IMR-90 (cell line): ENCODE measurements around the gene DSCAM. TPM values are rescaled to one million over a fixed set of nuclear protein-coding genes. Genes with fewer than 3 reads are reported as not detected.

Experiments used
- ATAC-seq: fragments of 200-7000 bp; cut with Tn5 transposase; 2 replicates; pipeline ENCODE4 v1.9.1; 2020; ENCODE audit warnings: low read depth, mild to moderate bottlenecking, moderate library complexity
- BruUV-seq: library from RNA; stranded (reverse); fragments of 400-500 nt; replicated peaks from 2 replicates; lab custom pipeline; 2021; lab: Mats Ljungman, UMichigan
- CTCF ChIA-PET: fragments of 300-600 bp; formaldehyde crosslinking; extraction: SDS; loops from one replicate; lab custom pipeline; 2021; ENCODE audit warnings: antibody characterized with exemption; lab: Yijun Ruan, JAX
- POLR2A ChIA-PET: fragments of 300-600 bp; sonication (Branson Sonifier 250); formaldehyde crosslinking; loops from one replicate; lab custom pipeline; 2022; ENCODE audit warnings: antibody characterized with exemption; ENCODE audit not compliant: unreplicated experiment; lab: Charles Lee
- DNase-seq: peaks from one replicate; pipeline ENCODE4 v3.0.0; 2013
- H2AFZ ChIP-seq: replicated peaks from 2 replicates; pipeline ENCODE3; 2013; ENCODE audit warnings: low read length, mild to moderate bottlenecking; ENCODE audit not compliant: poor library complexity
- H2AK5ac ChIP-seq: 2 replicates; pipeline ENCODE4 v1.6.1; 2013; ENCODE audit warnings: low read depth, low read length, inconsistent platforms
- H2AK9ac ChIP-seq: replicated peaks from 2 replicates; pipeline ENCODE3; 2013; ENCODE audit warnings: mild to moderate bottlenecking, low read depth, low read length, moderate library complexity; ENCODE audit not compliant: poor library complexity
- H2BK120ac ChIP-seq: 2 replicates; pipeline ENCODE4 v1.6.1; 2013; ENCODE audit warnings: low read depth, low read length, inconsistent platforms
- H2BK15ac ChIP-seq: 3 replicates; pipeline ENCODE4 v1.6.1; 2013; ENCODE audit warnings: low read depth, low read length, inconsistent platforms
- H2BK20ac ChIP-seq: 2 replicates; pipeline ENCODE4 v1.6.1; 2013; ENCODE audit warnings: low read depth, mild to moderate bottlenecking, inconsistent platforms, low read length, moderate library complexity
- H2BK5ac ChIP-seq: 2 replicates; pipeline ENCODE4 v1.6.1; 2013; ENCODE audit warnings: mild to moderate bottlenecking, low read depth, low read length, inconsistent platforms; ENCODE audit not compliant: poor library complexity, severe bottlenecking
- H3K14ac ChIP-seq: replicated peaks from 2 replicates; pipeline ENCODE4 v1.6.1; 2013; ENCODE audit warnings: low read depth, low read length, inconsistent platforms
- H3K18ac ChIP-seq: 2 replicates; pipeline ENCODE4 v1.6.1; 2013; ENCODE audit warnings: low read depth, low read length, control low read depth
- H3K23ac ChIP-seq: 2 replicates; pipeline ENCODE4 v1.6.1; 2013; ENCODE audit warnings: low read depth, low read length, inconsistent platforms
- H3K27ac ChIP-seq: 2 replicates; pipeline ENCODE4 v1.5.1; 2013; ENCODE audit warnings: mild to moderate bottlenecking, control low read depth, low read length; ENCODE audit not compliant: insufficient read depth
- H3K27me3 ChIP-seq: 2 replicates; pipeline ENCODE4 v1.6.1; 2013; ENCODE audit warnings: low read length; ENCODE audit not compliant: control insufficient read depth, insufficient read depth
- H3K36me3 ChIP-seq: 2 replicates; pipeline ENCODE4 v1.6.1; 2013; ENCODE audit warnings: low read length, mixed read lengths; ENCODE audit not compliant: control insufficient read depth, insufficient read depth
- H3K4ac ChIP-seq: 2 replicates; pipeline ENCODE4 v1.6.1; 2013; ENCODE audit warnings: low read depth, low read length, inconsistent platforms
- H3K4me1 ChIP-seq: 2 replicates; pipeline ENCODE4 v1.6.1; 2013; ENCODE audit warnings: low read length, mixed read lengths; ENCODE audit not compliant: control insufficient read depth, insufficient read depth
- H3K4me2 ChIP-seq: 2 replicates; pipeline ENCODE4 v1.6.1; 2013; ENCODE audit warnings: low read depth, mild to moderate bottlenecking, control low read depth, low read length, moderate library complexity
- H3K4me3 ChIP-seq: 2 replicates; pipeline ENCODE4 v1.5.1; 2013; ENCODE audit warnings: low read depth, mild to moderate bottlenecking, control low read depth, low read length, moderate library complexity; ENCODE audit not compliant: insufficient read depth
- H3K56ac ChIP-seq: 2 replicates; pipeline ENCODE4 v1.6.1; 2013; ENCODE audit warnings: low read length, inconsistent platforms; ENCODE audit not compliant: insufficient read depth; ENCODE audit errors: extremely low read depth
- H3K79me1 ChIP-seq, 2 experiments: 2 replicates each; pipeline ENCODE4 v1.6.1; 2013; ENCODE audit warnings: low read length in 2 of 2, inconsistent platforms in 1 of 2, low read depth in 1 of 2
- H3K9ac ChIP-seq: 2 replicates; pipeline ENCODE4 v1.6.1; 2013; ENCODE audit warnings: low read depth, low read length, control low read depth
- H3K9me1 ChIP-seq: 2 replicates; pipeline ENCODE4 v1.6.1; 2013; ENCODE audit warnings: low read length, inconsistent platforms; ENCODE audit not compliant: insufficient read depth
- H3K9me3 ChIP-seq: 2 replicates; pipeline ENCODE4 v1.6.1; 2013; ENCODE audit warnings: low read length; ENCODE audit not compliant: control insufficient read depth, insufficient read depth
- H4K20me1 ChIP-seq: 2 replicates; pipeline ENCODE4 v1.6.1; 2013; ENCODE audit warnings: low read length, inconsistent platforms; ENCODE audit not compliant: insufficient read depth
- H4K5ac ChIP-seq: 2 replicates; pipeline ENCODE4 v1.6.1; 2013; ENCODE audit warnings: mild to moderate bottlenecking, low read depth, low read length, control low read depth
- H4K8ac ChIP-seq, 2 experiments: 2 replicates each; pipeline ENCODE4 v1.6.1; 2013; ENCODE audit warnings: low read depth in 2 of 2, low read length in 2 of 2, control low read depth in 1 of 2, inconsistent platforms in 1 of 2
- H4K91ac ChIP-seq: 2 replicates; pipeline ENCODE4 v1.6.1; 2013; ENCODE audit warnings: low read depth, low read length, inconsistent platforms; ENCODE audit not compliant: insufficient read depth
- BHLHE40 ChIP-seq: fragments of 150-350 bp; IDR thresholded peaks from 2 replicates; pipeline ENCODE4 v1.6.1; 2016; ENCODE audit warnings: mild to moderate bottlenecking, low read depth, low read length
- CHD1 ChIP-seq: IDR thresholded peaks from 2 replicates; pipeline ENCODE4 v1.6.1; 2012; ENCODE audit warnings: low read depth, low read length, improper control_type of control experiment
- CTCF ChIP-seq: conservative IDR thresholded peaks from 2 replicates; pipeline ENCODE4 v1.5.1; 2012; ENCODE audit warnings: mild to moderate bottlenecking, low read depth, low read length, improper control_type of control experiment
- FOS ChIP-seq: fragments of 150-350 bp; IDR thresholded peaks from 2 replicates; pipeline ENCODE4 v1.6.1; 2016; ENCODE audit warnings: low read depth, low read length
- MAZ ChIP-seq: IDR thresholded peaks from 2 replicates; pipeline ENCODE4 v1.6.1; 2012; ENCODE audit warnings: low read depth, mild to moderate bottlenecking, low read length, improper control_type of control experiment, moderate library complexity, borderline replicate concordance
- NFE2L2 ChIP-seq: fragments of 150-350 bp; IDR thresholded peaks from 2 replicates; pipeline ENCODE4 v1.6.1; 2016; ENCODE audit warnings: low read depth, mild to moderate bottlenecking, low read length
- POLR2A ChIP-seq: IDR thresholded peaks from 2 replicates; pipeline ENCODE4 v1.6.1; 2012; ENCODE audit warnings: mild to moderate bottlenecking, low read depth, low read length
- RAD21 ChIP-seq: IDR thresholded peaks from 2 replicates; pipeline ENCODE4 v1.6.1; 2012; ENCODE audit warnings: low read length, improper control_type of control experiment
- RFX5 ChIP-seq: IDR thresholded peaks from 2 replicates; pipeline ENCODE4 v1.8.0; 2012; ENCODE audit warnings: low read depth, mild to moderate bottlenecking, low read length, moderate library complexity
- USF2 ChIP-seq: fragments of 150-350 bp; IDR thresholded peaks from 2 replicates; pipeline ENCODE4 v1.6.1; 2017; ENCODE audit warnings: mild to moderate bottlenecking, antibody characterized with exemption, low read length, low read depth
- WGBS, 2 experiments: methylation state at CpG; one replicate each; pipeline versions ENCODE4 v1.1.5 to v1.1.7; 2013; ENCODE audit warnings: missing lambda C conversion rate in 2 of 2; ENCODE audit not compliant: insufficient read length in 1 of 2; ENCODE audit errors: extremely low coverage in 2 of 2; 5-methylcytosine and 5-hydroxymethylcytosine counted together
- dilution Hi-C: fragments of 300-500 bp; cut with HindIII; formaldehyde crosslinking; loops from one replicate; pipeline ENCODE4 v1.14.3; 2018; ENCODE audit warnings: low sequenced_read_pairs; ENCODE audit not compliant: unreplicated experiment
- in situ Hi-C: fragments of 300-500 bp; cut with MboI; formaldehyde crosslinking; loops from 3 replicates; pipeline ENCODE4 v1.14.3; 2019; ENCODE audit warnings: low sequenced_read_pairs, inconsistent platforms, mixed read lengths
- intact Hi-C: fragments of 100-400 bp; cut with micrococcal nuclease; formaldehyde crosslinking; loops from 2 replicates; pipeline ENCODE4 v1.10.0; 2022
- polyA plus RNA-seq, 3 experiments: library from polyadenylated mRNA; depleted of rRNA; stranded (reverse); fragments of >200 nt; gene quantifications; 2 replicates each; pipeline ENCODE4 v1.2.3, GENCODE V29; 2012; ENCODE audit warnings: low replicate concordance in 1 of 3
- total RNA-seq: library from RNA; depleted of rRNA; stranded (reverse); fragments of >200 nt; gene quantifications from 2 replicates; pipeline ENCODE4 v1.2.3, GENCODE V29; 2012
- TF ChIP-seq, protein P1 (sequence below): fragments of 150-350 bp; IDR thresholded peaks from 2 replicates; pipeline ENCODE4 v1.6.1; 2016; ENCODE audit warnings: low read depth, mild to moderate bottlenecking, low read length, moderate library complexity, borderline replicate concordance

Gene DSCAM
- total and polyA plus RNA-seq, 2 of the 4 experiments (the other 2 are of a cell fraction), result under 0.01 to 0.02 TPM

DNA sequence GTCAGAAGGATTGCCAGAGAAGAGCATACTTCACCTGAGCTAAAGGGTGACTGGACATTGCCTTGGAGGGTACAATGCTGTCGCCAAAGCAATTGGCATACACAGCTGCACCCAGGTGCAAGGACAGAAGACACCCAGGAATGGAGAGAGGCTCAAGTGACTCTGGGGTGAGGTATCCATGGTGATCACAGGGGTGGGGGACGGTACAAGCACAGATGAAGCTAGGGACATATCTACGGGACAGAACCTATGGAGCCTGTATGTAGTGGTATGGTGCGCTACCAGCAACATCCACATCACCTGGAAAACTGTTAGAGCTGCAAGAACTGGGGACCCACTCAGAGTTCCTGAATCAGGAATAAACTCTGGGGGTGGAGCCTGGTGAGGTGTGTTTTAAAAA, 693.6 kb downstream of the DSCAM start:
- no peak overlapping the region for H3K56ac ChIP-seq
- CTCF ChIA-PET, result no interaction called here
- H2BK15ac ChIP-seq, result no peak overlapping the region
- H3K9me1 ChIP-seq, result no peaks in the 10 kb centered on the region
- H4K20me1 ChIP-seq, result no peaks in the 10 kb centered on the region
- dilution Hi-C loops, result no loop called here
- no peak overlapping the region for H2BK120ac ChIP-seq
- H2AK5ac ChIP-seq, result no peak overlapping the region
- H3K4me3 ChIP-seq, result no peak overlapping the region
- H3K9me3 ChIP-seq, result peaks cover 21% of the 10 kb centered on the region
- no peak overlapping the region for H4K5ac ChIP-seq
- H2AFZ ChIP-seq, result no peak overlapping the region
- intact Hi-C loops, result no loop called here
- no peaks in the 10 kb centered on the region for H3K36me3 ChIP-seq
- no peak overlapping the region for H4K8ac ChIP-seq
- no peak for TF ChIP-seq CHD1
- TF ChIP-seq FOS, result no peak
- no peak for TF ChIP-seq RAD21
- TF ChIP-seq CTCF, result no peak
- no peak for TF ChIP-seq NFE2L2
- TF ChIP-seq RFX5, result no peak
- TF ChIP-seq BHLHE40, result no peak
- no peak for TF ChIP-seq MAZ
- no peak for TF ChIP-seq POLR2A
- TF ChIP-seq USF2, result no peak
- TF ChIP-seq, protein P1, sequence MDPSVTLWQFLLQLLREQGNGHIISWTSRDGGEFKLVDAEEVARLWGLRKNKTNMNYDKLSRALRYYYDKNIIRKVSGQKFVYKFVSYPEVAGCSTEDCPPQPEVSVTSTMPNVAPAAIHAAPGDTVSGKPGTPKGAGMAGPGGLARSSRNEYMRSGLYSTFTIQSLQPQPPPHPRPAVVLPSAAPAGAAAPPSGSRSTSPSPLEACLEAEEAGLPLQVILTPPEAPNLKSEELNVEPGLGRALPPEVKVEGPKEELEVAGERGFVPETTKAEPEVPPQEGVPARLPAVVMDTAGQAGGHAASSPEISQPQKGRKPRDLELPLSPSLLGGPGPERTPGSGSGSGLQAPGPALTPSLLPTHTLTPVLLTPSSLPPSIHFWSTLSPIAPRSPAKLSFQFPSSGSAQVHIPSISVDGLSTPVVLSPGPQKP, result no peak
- H3K9ac ChIP-seq, result no peak overlapping the region
- H4K91ac ChIP-seq, result no peak overlapping the region
- no peak overlapping the region for H3K18ac ChIP-seq
- no peaks in the 10 kb centered on the region for H3K4me1 ChIP-seq
- no peak overlapping the region for H2BK5ac ChIP-seq
- H3K79me1 ChIP-seq, result no peaks in the 10 kb centered on the region
- no peak overlapping the region for H3K14ac ChIP-seq
- POLR2A ChIA-PET, result no interaction called here
- DNase-seq (no peak), ATAC-seq (no peak)
- no peaks in the 10 kb centered on the region for H3K27me3 ChIP-seq
- H3K23ac ChIP-seq, result no peak overlapping the region
- no peak overlapping the region for H3K4me2 ChIP-seq
- WGBS, 2 experiments, result 67% methylated on average over 2 of the region's 4 CpGs; no CpG with 5 or more reads in 1 of the 2 experiments
- H2BK20ac ChIP-seq, result no peak overlapping the region
- BruUV-seq, result no TSS peak
- in situ Hi-C loops, result no loop called here
- H3K4ac ChIP-seq, result no peak overlapping the region
- no peak overlapping the region for H2AK9ac ChIP-seq
- no peak overlapping the region for H3K27ac ChIP-seq
